Measurements from ENCODE around the gene RNF125. TPM values are rescaled to one million over a fixed set of nuclear protein-coding genes. Genes with fewer than 3 reads are reported as not detected.
"Not testable (repeated sequence)": the region's sequence is repeated elsewhere in the genome, so short reads cannot be mapped to it uniquely, and the experiment has no call there.

The RNF125 gene
- total RNA-seq, 6 experiments from 2014 or later = 0.12 to 0.66 (median 0.22) TPM

GRCh38 chr18:32078845-32079244, 60.2 kb downstream of the RNF125 start:
- Mint-ChIP-seq H3K27ac (no peak overlapping the region), H3K36me3 (ENCODE audit: low read depth) (no peaks in the 10 kb centered on the region), H3K9me3 (no peaks in the 10 kb centered on the region)

GRCh38 chr18:32081881-32082280, 63.3 kb downstream of the RNF125 start:
- no peak for DNase-seq
- Mint-ChIP-seq H3K27ac (no peak overlapping the region), H3K36me3 (ENCODE audit: low read depth) (no peaks in the 10 kb centered on the region), H3K4me3 (no peak overlapping the region), H3K9me3 (no peaks in the 10 kb centered on the region), H3K4me1 (ENCODE audit: low read depth) (peaks cover 25% of the 10 kb centered on the region), H3K27me3 (ENCODE audit: insufficient read depth) (peaks cover 5% of the 10 kb centered on the region)
- TF ChIP-seq CTCF (IDR thresholded peaks at IDR 0.05) = no peak

More at GRCh38 chr18:32078845-32079244, 60.2 kb downstream of the RNF125 start:
- Mint-ChIP-seq H3K27me3 (ENCODE audit: insufficient read depth) (peaks cover 9% of the 10 kb centered on the region), H3K4me1 (ENCODE audit: low read depth) (no peaks in the 10 kb centered on the region), H3K4me3 (no peak overlapping the region)
- TF ChIP-seq CTCF (IDR thresholded peaks at IDR 0.05) = no peak
- no peak for DNase-seq

- H3K27me3 Mint-ChIP-seq (ENCODE audit: insufficient read depth) = peaks cover 6% of the 10 kb centered on the region
- H3K27ac Mint-ChIP-seq = no peak overlapping the region
- H3K4me1 Mint-ChIP-seq (ENCODE audit: low read depth) = peaks cover 36% of the 10 kb centered on the region
- TF ChIP-seq CTCF (IDR thresholded peaks at IDR 0.05) = no peak
- H3K9me3 Mint-ChIP-seq = no peaks in the 10 kb centered on the region
- no peak overlapping the region for H3K4me3 Mint-ChIP-seq
- no peaks in the 10 kb centered on the region for H3K36me3 Mint-ChIP-seq (ENCODE audit: low read depth)
- no peak for DNase-seq
These were observed 65.2 kb downstream of the RNF125 start for GRCh38 chr18:32083781-32084180.

- no peaks in the 10 kb centered on the region for H3K36me3 Mint-ChIP-seq (ENCODE audit: low read depth)
- no peak for TF ChIP-seq CTCF (IDR thresholded peaks at IDR 0.05)
- peak; percentile 62 for DNase-seq
- no peak overlapping the region for H3K27ac Mint-ChIP-seq
- H3K9me3 Mint-ChIP-seq = no peaks in the 10 kb centered on the region
- H3K4me3 Mint-ChIP-seq = peak overlapping the region; percentile 24
- peaks cover 3% of the 10 kb centered on the region for H3K27me3 Mint-ChIP-seq (ENCODE audit: insufficient read depth)
- peaks cover 36% of the 10 kb centered on the region for H3K4me1 Mint-ChIP-seq (ENCODE audit: low read depth)
These were observed 68.3 kb downstream of the RNF125 start for GRCh38 chr18:32086881-32087280.

- H3K27ac Mint-ChIP-seq; H3K4me3 Mint-ChIP-seq; DNase-seq; H3K27me3 Mint-ChIP-seq (ENCODE audit: insufficient read depth); H3K9me3 Mint-ChIP-seq: not testable (repeated sequence)
- peaks cover 45% of the 10 kb centered on the region for H3K4me1 Mint-ChIP-seq (ENCODE audit: low read depth)
- peaks cover 23% of the 10 kb centered on the region for H3K36me3 Mint-ChIP-seq (ENCODE audit: low read depth)
These were observed 72.2 kb downstream of the RNF125 start for GRCh38 chr18:32090831-32091230.

- H3K27ac Mint-ChIP-seq = peak overlapping the region; percentile 97
- peak overlapping the region; percentile 93 for H3K4me3 Mint-ChIP-seq
- no peak for DNase-seq
These were observed 72.7 kb downstream of the RNF125 start for GRCh38 chr18:32091325-32091723.

More at GRCh38 chr18:32091325-32091723, 72.7 kb downstream of the RNF125 start:
- Mint-ChIP-seq H3K27me3 (ENCODE audit: insufficient read depth) (peaks cover 6% of the 10 kb centered on the region; the same call in 1 of the 2 replicates), H3K9me3 (no peaks in the 10 kb centered on the region), H3K36me3 (ENCODE audit: low read depth) (peaks cover 28% of the 10 kb centered on the region), H3K4me1 (ENCODE audit: low read depth) (peaks cover 46% of the 10 kb centered on the region)
- TF ChIP-seq CTCF (IDR thresholded peaks at IDR 0.05) = no peak
